Gastrocnemius medialis (tissue), 4 donors: ENCODE measurements around the gene WWP2. TPM values are rescaled to one million over a fixed set of nuclear protein-coding genes. Genes with fewer than 3 reads are reported as not detected.

ENCODE experiments used
- ATAC-seq, 2 donors: fragments of 150-250 bp; one replicate each; pipeline ENCODE4 v1.9.1; 2016
- DNase-seq, 2 donors: peaks; one replicate each; pipeline ENCODE4 v3.0.0-alpha.2; 2019
- H3K27ac ChIP-seq, 4 donors: fragments of 200-600 bp; sonication (generic); 1 replicate in 1 of 4; 2 replicates in 3 of 4; pipeline ENCODE4 v1.5.1; 2016 to 2018; ENCODE audit warnings: mild to moderate bottlenecking in 2 of 4, moderate library complexity in 1 of 4
- H3K27me3 ChIP-seq, 3 donors: fragments of 200-600 bp; sonication (generic) in 2 of 3; 1 replicate in 1 of 3; 2 replicates in 2 of 3; pipeline versions ENCODE4 v1.5.1 to v1.6.0; 2016 to 2019; ENCODE audit warnings: mild to moderate bottlenecking in 1 of 3, moderate library complexity in 1 of 3
- H3K36me3 ChIP-seq, 2 donors: fragments of 200-600 bp; sonication (generic) in 1 of 2; one replicate each; pipeline ENCODE4 v1.5.1; 2017 to 2018
- H3K4me1 ChIP-seq, 2 donors: fragments of 200-600 bp; sonication (generic) in 1 of 2; one replicate each; pipeline ENCODE4 v1.5.1; 2016 to 2017; ENCODE audit warnings: mild to moderate bottlenecking in 2 of 2
- H3K4me3 ChIP-seq, 4 donors: fragments of 200-600 bp; sonication (generic) in 3 of 4; 1 replicate in 1 of 4; 2 replicates in 3 of 4; pipeline ENCODE4 v1.5.1; 2016 to 2019; ENCODE audit warnings: mild to moderate bottlenecking in 2 of 4
- H3K9me3 ChIP-seq, 3 donors: fragments of 200-600 bp; sonication (generic) in 2 of 3; 1 replicate in 1 of 3; 2 replicates in 2 of 3; pipeline ENCODE4 v1.5.1; 2016 to 2019
- CTCF ChIP-seq, 5 experiments: fragments of 450-650 bp in 3 of 5; fragments of 200-600 bp in 2 of 5; sonication (generic) in 2 of 5; IDR thresholded peaks in 4 of 5; conservative IDR thresholded peaks in 1 of 5; 1 replicate in 4 of 5; 2 replicates in 1 of 5; pipeline ENCODE4 v1.5.1; 2016 to 2019; ENCODE audit warnings: antibody characterized with exemption in 5 of 5, mild to moderate bottlenecking in 3 of 5, moderate library complexity in 3 of 5
- POLR2A ChIP-seq, 2 donors: fragments of 450-650 bp; IDR thresholded peaks; one replicate each; pipeline ENCODE4 v1.6.1; 2017; ENCODE audit warnings: antibody characterized with exemption in 2 of 2, mild to moderate bottlenecking in 2 of 2, moderate library complexity in 2 of 2
- in situ Hi-C, 4 donors: fragments of 200-750 bp; cut with MboI; loops; one replicate each; pipeline versions ENCODE4 v1.15.0 to v1.8.0; 2017; ENCODE audit warnings: low sequenced_read_pairs in 4 of 4
- intact Hi-C: fragments of 100-400 bp; cut with DNase I; formaldehyde crosslinking; loops from one replicate; pipeline ENCODE4 v1.15.1; 2023; ENCODE audit warnings: low total_unique reads
- total RNA-seq, 4 donors: library from RNA; depleted of rRNA; stranded (reverse); fragments of >200 nt; gene quantifications; one replicate each; pipeline versions ENCODE4 v1.1.0 to v1.2.3, GENCODE V29; 2016

Gene WWP2
- total RNA-seq, 4 donors from 2014 or later = 29.4 to 35.6 (median 31.8) TPM

GRCh38 chr16:69872888-69873287 lies 110.8 kb downstream of the WWP2 start:
- no peaks in the 10 kb centered on the region for H3K27me3 ChIP-seq
- peaks cover 0 to 53% of the 10 kb centered on the region in 2 donors for H3K36me3 ChIP-seq
- peaks cover 0 to 9% of the 10 kb centered on the region in 2 donors for H3K4me1 ChIP-seq
- in situ Hi-C loops (no loop called here), intact Hi-C loops (no loop called here)
- TF ChIP-seq CTCF (IDR thresholded peaks at IDR 0.05 in 4 of 5, conservative IDR thresholded peaks at IDR 0.05 in 1 of 5) (no peak), POLR2A (IDR thresholded peaks at IDR 0.05) (no peak)
- H3K9me3 ChIP-seq = no peaks in the 10 kb centered on the region
- DNase-seq (no peak), ATAC-seq (no peak)
- H3K27ac ChIP-seq = no peak overlapping the region
- no peak overlapping the region for H3K4me3 ChIP-seq

- TF ChIP-seq POLR2A (IDR thresholded peaks at IDR 0.05) (no peak), CTCF (IDR thresholded peaks at IDR 0.05 in 4 of 5, conservative IDR thresholded peaks at IDR 0.05 in 1 of 5) (no peak)
- in situ Hi-C loops = no loop called here
- peak in 1 of 2 donors; percentile 7 for DNase-seq
- no peaks in the 10 kb centered on the region for H3K27me3 ChIP-seq
- H3K36me3 ChIP-seq = peaks cover 0 to 53% of the 10 kb centered on the region in 2 donors
- no peaks in the 10 kb centered on the region for H3K9me3 ChIP-seq
- intact Hi-C loops = no loop called here
- no peak overlapping the region for H3K27ac ChIP-seq
- peak in 1 of 2 donors; percentile 80 for ATAC-seq
- peaks cover 0 to 9% of the 10 kb centered on the region in 2 donors for H3K4me1 ChIP-seq
- H3K4me3 ChIP-seq = no peak overlapping the region
These were observed 111.7 kb downstream of the WWP2 start for GRCh38 chr16:69873783-69874182.

GRCh38 chr16:69874271-69874670 lies 112.1 kb downstream of the WWP2 start:
- peaks cover 0 to 53% of the 10 kb centered on the region in 2 donors for H3K36me3 ChIP-seq
- ATAC-seq (no peak), DNase-seq (no peak)
- H3K4me3 ChIP-seq = no peak overlapping the region
- H3K4me1 ChIP-seq = peaks cover 0 to 9% of the 10 kb centered on the region in 2 donors
- TF ChIP-seq POLR2A (IDR thresholded peaks at IDR 0.05) (no peak), CTCF (IDR thresholded peaks at IDR 0.05 in 4 of 5, conservative IDR thresholded peaks at IDR 0.05 in 1 of 5) (no peak)
- in situ Hi-C loops (no loop called here), intact Hi-C loops (no loop called here)
- H3K27ac ChIP-seq = no peak overlapping the region
- no peaks in the 10 kb centered on the region for H3K27me3 ChIP-seq
- no peaks in the 10 kb centered on the region for H3K9me3 ChIP-seq

- no peaks in the 10 kb centered on the region for H3K4me1 ChIP-seq
- no peaks in the 10 kb centered on the region for H3K9me3 ChIP-seq
- peak; percentile 6 to 39 for ATAC-seq
- H3K27ac ChIP-seq = no peak overlapping the region
- no peaks in the 10 kb centered on the region for H3K27me3 ChIP-seq
- H3K36me3 ChIP-seq = peaks cover 0 to 21% of the 10 kb centered on the region in 2 donors
- intact Hi-C loops = no loop called here
- TF ChIP-seq CTCF (IDR thresholded peaks at IDR 0.05 in 4 of 5, conservative IDR thresholded peaks at IDR 0.05 in 1 of 5) = no peak
- in situ Hi-C loops = no loop called here
- no peak overlapping the region for H3K4me3 ChIP-seq
- DNase-seq = no peak
These were observed 118.6 kb downstream of the WWP2 start for GRCh38 chr16:69880640-69881133.

GRCh38 chr16:69881141-69881540 lies 119.0 kb downstream of the WWP2 start:
- Histone ChIP-seq H3K4me1 (no peaks in the 10 kb centered on the region), H3K9me3 (no peaks in the 10 kb centered on the region), H3K4me3 (no peak overlapping the region), H3K36me3 (peaks cover 0 to 16% of the 10 kb centered on the region in 2 donors), H3K27me3 (no peaks in the 10 kb centered on the region), H3K27ac (no peak overlapping the region)
- intact Hi-C loops = no loop called here
- DNase-seq (no peak), ATAC-seq (no peak)
- in situ Hi-C loops = no loop called here
- TF ChIP-seq CTCF (IDR thresholded peaks at IDR 0.05 in 4 of 5, conservative IDR thresholded peaks at IDR 0.05 in 1 of 5) = no peak
- no peak for TF ChIP-seq POLR2A (IDR thresholded peaks at IDR 0.05)
